SW 1271 (cell line): ENCODE data around the gene SORCS2.

ENCODE experiments used
- DNase-seq, 2 experiments: peaks; one replicate each; lab custom pipeline; 2025; lab: John Stamatoyannopoulos, UW

The SORCS2 gene

DNA sequence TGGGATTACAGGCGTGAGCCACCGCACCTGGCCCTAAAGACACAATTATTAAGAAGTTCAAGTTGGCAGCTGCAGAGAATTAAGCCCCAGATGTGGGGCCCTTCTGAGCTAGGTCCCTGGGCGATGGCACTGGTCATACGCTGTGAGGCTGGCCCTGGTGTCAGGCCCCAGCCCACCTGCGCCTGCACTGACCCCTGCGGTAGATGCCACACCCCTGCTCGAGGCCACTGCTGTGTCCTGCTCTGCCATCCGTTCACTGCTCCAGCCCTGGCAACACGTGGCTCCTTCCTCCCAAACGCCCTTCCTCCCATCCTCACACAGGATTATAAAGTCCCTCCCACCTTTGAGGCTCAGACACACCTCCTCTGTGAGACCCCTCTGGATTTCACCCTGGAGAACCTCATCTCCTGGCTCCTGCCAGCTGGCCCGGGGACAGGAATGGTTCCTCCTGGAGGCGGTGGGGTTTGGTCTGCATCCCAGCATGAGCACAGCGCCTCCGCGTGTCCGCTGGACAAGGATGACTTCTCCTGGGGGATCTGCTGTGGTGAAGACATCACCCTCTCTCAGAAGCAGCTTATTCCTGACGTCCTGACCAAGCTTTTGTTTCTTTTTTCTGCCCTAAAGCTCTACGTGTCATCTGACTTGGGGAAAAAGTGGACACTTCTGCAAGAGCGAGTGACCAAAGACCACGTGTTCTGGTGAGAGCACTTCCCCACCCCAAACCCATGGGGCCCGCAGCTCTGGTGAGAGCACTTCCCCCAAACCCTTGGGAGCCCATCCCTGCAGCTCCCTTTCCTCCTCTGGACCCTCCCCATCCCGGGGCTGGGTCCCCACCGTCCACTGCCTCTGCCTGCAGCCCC lies 461.4 kb downstream of the SORCS2 start:
- no peak for DNase-seq

DNA sequence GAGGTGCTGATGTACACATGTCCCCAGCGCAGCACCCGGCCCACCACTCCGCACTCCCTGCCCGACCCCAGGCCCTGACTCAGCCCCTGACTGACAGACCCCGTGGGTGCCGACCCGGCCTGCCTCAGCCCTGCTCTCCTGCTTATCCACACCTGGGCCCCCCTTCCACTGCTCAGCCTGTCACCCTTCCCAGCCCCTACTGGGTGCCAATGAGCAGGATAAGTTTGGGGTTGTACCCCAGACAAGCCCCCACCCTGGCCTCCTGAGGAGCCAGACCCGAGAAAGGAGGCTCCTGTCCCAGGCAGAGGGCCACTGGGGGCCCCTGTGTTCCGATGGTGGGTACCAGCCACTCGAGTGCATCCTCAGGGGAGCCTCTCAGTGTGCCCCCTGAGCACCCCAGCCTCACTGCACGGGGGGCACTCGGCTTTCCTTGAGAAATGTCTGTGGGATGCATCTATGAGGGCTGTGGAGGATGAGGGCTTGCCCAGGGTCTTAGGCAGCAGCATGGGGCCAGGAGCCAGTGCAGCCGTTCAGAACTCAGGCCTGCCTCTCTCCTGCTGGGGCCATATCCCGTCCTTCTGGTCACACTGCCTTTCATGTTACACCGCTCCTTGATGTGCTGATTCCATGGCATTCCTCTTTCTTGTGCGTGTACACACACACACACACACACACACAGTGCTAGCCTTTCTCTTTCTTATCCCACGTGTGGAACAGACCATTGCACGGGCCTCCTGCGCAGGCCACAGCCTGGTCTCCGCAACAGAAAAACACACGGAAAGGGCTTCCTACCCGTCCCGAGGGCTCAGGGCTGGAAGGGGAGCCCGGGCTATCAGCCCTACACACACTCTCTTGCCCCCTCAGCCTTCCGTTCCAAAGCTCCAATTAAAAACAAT lies 462.5 kb downstream of the SORCS2 start:
- no peak for DNase-seq

- no peak for DNase-seq
Observed at GRCh38 chr4:7655511-7656243, 463.3 kb downstream of the SORCS2 start.

DNA sequence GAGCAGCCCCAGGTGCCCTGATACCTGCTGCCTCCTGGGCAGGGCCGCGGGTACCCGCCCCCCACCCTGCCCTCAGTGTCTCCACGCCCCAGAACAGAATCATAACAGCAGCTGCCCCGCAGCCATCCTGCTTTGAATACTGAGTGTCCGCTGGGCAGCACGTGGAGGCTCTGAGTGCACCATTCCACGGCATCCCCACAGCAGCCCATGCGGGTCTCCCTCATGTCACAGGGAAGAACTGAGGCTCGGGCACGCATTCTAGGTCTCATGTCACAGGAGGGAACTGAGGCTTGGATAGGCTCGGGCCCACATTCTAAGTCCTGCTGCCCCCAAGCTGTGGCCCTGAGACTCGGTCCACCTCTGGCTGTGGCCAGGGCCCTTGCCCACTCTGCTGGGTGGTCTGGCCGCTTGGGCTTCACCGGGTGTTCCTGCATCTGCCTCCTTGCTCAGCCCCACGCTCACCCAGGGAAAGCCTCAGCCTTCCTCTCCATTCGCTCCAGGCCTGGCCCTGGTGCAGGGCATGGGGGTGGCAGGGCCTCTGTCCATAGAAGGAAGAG lies 464.0 kb downstream of the SORCS2 start:
- no peak for DNase-seq

- DNase-seq, result no peak
Observed at GRCh38 chr4:7657545-7658297, 465.4 kb downstream of the SORCS2 start.

- peak in 1 of 2 experiments; percentile 36 for DNase-seq
Observed at GRCh38 chr4:7658341-7659204, 466.2 kb downstream of the SORCS2 start.

DNA sequence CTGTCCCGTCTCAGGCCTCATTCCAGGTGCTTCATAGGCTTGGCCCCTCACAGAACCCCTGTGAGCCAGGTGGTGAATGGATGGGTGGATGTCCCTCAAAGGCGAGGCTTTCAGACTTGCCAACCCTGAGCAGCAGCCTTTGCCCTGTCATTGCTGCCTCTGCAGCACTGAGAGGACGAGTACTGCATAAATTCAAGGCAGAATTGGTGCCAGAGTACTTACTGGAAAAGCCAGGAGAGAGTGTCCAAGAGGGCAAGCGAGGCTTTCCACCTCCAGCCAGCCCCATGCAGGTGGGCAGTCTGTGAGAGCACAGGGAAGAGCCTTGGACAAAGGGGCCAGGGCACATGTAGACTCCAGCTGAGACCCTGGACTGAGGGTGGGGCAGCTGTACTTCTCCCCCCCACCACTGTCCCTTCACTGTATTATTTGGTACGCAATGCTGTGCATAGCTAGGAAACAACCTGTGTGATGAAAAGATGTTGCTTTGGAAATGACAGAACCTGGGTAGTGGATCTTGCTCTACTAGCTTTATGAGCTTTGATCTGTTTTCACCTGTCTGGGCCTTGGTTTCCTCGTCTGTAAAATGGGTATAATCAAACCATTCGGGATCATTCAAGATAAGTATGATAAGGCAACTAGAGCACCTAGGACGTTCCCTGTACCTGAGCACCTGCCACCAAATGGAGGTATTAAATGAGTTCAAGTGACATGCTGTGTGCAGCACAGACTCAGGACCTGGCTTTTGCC lies 467.3 kb downstream of the SORCS2 start:
- DNase-seq, result no peak

- no peak for DNase-seq
Observed at GRCh38 chr4:7660176-7661039, 468.1 kb downstream of the SORCS2 start.

DNA sequence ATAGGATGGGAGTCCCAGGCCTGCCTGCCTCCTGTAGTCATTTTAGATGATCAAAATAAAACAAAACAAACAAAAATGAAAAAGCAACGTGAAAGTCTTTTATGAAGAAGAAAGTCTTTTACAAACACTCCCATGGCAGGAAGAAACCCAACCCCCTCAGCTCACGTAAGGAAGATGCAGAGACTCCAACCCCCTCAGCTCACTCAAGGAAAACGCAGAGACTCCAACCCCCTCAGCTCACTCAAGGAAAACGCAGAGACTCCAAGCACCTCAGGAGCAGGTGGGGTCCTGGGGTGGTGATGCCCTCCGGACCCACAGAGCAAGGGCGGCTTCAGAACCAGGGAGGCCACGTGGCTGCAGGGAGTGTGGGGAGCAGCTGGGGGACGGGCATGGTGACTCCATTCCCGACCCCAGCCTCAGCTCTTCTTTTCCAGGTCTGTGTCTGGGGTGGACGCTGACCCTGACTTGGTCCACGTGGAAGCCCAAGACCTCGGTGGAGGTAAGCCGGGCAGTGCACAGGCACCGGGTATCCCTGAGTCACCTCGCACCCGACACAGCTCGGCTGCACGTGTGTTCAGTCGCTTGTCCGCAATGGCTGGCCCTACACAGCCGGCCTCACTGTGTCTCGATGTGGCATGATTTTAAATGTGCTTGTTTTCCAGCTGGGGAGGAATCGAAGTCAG lies 468.9 kb downstream of the SORCS2 start:
- DNase-seq, result no peak

- DNase-seq, result no peak
Observed at GRCh38 chr4:7661846-7662506, 469.6 kb downstream of the SORCS2 start.

DNA sequence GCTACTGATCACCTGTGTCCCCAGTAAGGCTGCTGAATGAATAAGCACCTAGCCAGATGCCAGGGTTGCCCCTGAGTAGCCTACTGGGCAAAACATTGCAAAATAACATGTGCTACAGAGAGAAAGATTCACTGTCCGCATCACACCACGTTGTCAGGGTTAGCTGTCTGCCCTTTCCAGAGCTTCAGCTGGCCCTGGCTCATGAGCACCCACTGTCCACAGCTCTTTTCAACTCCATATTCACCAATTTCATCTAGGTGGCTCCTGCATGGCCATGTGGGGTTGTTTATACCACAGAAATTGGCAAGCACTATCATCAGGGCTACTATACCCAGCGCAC lies 470.1 kb downstream of the SORCS2 start:
- no peak for DNase-seq

- no peak for DNase-seq
Observed at GRCh38 chr4:7663075-7663541, 470.8 kb downstream of the SORCS2 start.

DNA sequence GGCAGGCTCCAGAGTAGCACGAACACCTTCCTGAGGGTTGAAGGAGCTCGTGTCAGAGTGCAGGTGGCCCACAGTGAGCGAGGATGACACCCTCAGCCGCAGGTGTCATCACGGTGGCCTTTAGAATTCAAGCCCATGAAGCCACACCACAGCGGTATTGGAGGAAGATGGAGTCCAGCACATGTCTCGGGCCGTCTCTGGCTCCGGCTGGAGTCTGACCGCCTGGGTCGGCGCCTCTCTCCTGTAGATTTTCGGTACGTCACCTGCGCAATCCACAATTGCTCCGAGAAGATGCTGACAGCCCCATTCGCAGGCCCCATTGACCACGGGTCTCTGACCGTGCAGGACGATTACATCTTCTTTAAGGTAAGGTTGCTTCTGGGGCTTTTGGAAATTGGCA lies 471.8 kb downstream of the SORCS2 start:
- DNase-seq, result no peak

GRCh38 chr4:7665321-7665720 lies 473.0 kb downstream of the SORCS2 start:
- no peak for DNase-seq

DNA sequence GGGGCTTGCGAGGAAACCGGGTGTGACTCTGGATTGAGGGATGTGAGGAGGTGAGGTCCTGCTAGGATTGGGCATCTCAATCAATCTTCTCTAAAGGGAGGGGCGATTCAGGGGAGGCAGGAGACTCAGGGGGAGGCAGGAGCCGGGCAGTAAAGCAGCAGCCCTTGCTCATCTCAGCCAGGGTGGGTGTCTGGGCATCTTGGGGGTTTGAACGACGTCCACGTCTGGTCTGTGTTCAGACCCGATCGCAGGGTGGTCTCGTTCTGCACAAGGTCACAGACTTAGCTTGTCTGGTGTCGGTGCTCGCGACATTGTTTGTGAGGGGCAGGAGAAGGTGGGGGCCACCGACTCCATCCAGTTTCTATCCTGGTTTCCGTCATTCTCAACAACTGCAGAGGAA lies 473.7 kb downstream of the SORCS2 start:
- DNase-seq, result no peak

GRCh38 chr4:7666744-7667143 lies 474.4 kb downstream of the SORCS2 start:
- DNase-seq, result no peak

DNA sequence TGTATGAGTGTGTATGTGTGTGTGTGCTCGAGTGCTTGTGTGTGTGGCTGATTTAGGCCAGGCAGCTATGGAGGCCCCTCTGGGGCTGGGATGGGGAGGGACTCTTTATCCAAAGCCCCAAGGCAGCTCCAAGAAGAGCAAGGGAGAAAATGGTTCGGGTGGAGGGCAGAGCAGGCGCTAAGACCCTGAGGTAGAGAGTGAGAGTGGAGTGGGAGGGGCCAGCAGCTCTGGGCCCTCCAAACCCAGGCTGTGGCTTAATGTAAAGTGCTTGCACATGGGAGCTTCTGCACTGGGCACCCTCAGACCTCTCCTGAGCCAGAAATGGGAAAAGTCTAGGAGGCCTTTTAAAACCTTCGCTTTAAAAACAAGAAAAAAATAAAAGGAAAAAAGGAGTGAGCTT lies 475.9 kb downstream of the SORCS2 start:
- DNase-seq, result no peak
